ENCODE data around the gene GMPR2. TPM values are rescaled to one million over a fixed set of nuclear protein-coding genes. Genes with fewer than 3 reads are reported as not detected.

The GMPR2 gene
- total RNA-seq, 1 experiment from 2014 or later, result 56.9 TPM

DNA sequence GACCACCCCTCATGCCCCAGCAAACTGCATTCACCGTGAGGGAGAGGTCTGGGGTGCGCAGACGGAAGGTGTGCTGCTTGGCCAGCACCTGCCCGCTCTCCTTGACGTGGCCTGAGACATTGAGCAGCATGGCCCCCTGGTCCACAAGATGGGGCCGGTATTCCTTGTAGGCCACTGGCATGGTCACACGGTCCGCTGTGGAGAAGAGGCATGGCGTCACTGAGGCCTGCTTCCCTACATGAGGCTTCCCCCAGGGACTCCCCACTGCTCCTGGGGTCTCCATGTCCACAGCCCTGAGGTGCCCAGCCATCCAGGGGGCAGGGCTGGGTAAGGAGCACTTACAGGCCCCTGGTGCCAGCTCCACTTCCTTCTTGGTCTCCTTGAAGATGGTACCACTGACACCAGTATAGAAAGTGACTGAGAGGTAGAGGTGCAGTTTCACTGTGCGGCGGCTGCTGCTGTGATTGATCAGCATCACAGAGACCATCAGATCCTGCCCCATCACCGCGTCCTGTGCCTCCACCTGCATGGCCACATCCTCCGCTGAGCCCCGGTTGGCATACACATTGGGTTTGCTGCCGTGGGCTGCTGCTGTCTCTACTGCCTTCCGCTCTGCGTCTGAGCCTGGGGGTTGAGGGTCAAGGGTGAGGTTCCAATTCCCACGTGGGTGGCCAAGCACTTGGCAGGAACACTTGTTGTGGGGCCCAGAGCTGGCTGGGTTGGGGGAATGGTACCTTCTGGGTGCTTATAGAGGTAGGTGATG lies 22.1 kb downstream of the GMPR2 start:
- H3K9me2 ChIP-seq (replicated peaks; ENCODE audit: low read length), result no peaks in the 10 kb centered on the region

DNA sequence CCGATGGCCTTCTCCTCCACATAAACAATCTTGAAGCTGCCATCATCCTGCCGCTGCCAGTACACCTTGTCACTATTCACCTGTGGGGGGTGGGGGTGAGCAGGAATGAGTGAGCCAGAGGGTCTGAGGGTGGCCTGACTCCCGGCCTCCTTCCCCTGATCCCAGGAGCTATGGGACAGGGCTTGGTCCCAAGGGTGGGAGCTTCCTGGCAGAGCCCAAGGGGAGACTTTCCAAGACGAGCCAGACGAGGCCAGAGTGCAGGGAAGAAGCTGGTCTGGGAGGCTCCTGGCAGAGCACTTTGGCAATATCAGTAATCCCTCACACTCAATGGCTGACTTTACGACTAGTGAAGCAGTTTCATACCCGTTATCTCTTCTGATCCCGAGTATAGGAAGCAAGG lies 22.7 kb downstream of the GMPR2 start:
- Histone ChIP-seq H3K9me3 (ENCODE audit: low read length) (no peaks in the 10 kb centered on the region), H3K9ac (ENCODE audit: low read length) (no peak overlapping the region), H3K79me2 (ENCODE audit: low read length) (no peaks in the 10 kb centered on the region), H3K4me2 (ENCODE audit: low read length) (no peak overlapping the region), H3F3A (ENCODE audit: low read length, unreplicated experiment) (no peaks in the 10 kb centered on the region), H3K36me3 (ENCODE audit: low read depth, low read length) (no peaks in the 10 kb centered on the region), H2AFZ (ENCODE audit: low read length) (no peak overlapping the region), H3K4me3 (ENCODE audit: low read length) (no peak overlapping the region), H3K27ac (ENCODE audit: low read length) (no peak overlapping the region), H3K9me2 (replicated peaks; ENCODE audit: low read length) (no peaks in the 10 kb centered on the region), H3K4me1 (ENCODE audit: insufficient read depth, low read length) (peaks cover 18% of the 10 kb centered on the region; the same call in 1 of the 2 replicates), H4K20me1 (ENCODE audit: low read length) (no peaks in the 10 kb centered on the region), H3K27me3 (ENCODE audit: low read length) (no peaks in the 10 kb centered on the region)
- ATAC-seq (no peak), DNase-seq (no peak)
- ChIA-PET CTCF (no interaction called here), POLR2A (ENCODE audit: unreplicated experiment) (no interaction called here)
- intact Hi-C loops (cut with micrococcal nuclease), result no loop called here
- BruUV-seq (replicated peaks), result no TSS peak
- no peak for TF ChIP-seq EZH2phosphoT487 (IDR thresholded peaks at IDR 0.05; ENCODE audit: borderline replicate concordance, low read length)
- no peak for TF ChIP-seq EZH2 (IDR thresholded peaks at IDR 0.05; ENCODE audit: low read length, unreplicated experiment)
- TF ChIP-seq, protein P1, sequence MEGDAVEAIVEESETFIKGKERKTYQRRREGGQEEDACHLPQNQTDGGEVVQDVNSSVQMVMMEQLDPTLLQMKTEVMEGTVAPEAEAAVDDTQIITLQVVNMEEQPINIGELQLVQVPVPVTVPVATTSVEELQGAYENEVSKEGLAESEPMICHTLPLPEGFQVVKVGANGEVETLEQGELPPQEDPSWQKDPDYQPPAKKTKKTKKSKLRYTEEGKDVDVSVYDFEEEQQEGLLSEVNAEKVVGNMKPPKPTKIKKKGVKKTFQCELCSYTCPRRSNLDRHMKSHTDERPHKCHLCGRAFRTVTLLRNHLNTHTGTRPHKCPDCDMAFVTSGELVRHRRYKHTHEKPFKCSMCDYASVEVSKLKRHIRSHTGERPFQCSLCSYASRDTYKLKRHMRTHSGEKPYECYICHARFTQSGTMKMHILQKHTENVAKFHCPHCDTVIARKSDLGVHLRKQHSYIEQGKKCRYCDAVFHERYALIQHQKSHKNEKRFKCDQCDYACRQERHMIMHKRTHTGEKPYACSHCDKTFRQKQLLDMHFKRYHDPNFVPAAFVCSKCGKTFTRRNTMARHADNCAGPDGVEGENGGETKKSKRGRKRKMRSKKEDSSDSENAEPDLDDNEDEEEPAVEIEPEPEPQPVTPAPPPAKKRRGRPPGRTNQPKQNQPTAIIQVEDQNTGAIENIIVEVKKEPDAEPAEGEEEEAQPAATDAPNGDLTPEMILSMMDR (conservative IDR thresholded peaks at IDR 0.05; ENCODE audit: low read depth, low read length), result no peak

More for the DNA sequence above, 22.1 kb downstream of the GMPR2 start:
- Histone ChIP-seq H3F3A (ENCODE audit: low read length, unreplicated experiment) (no peaks in the 10 kb centered on the region), H4K20me1 (ENCODE audit: low read length) (no peaks in the 10 kb centered on the region), H3K79me2 (ENCODE audit: low read length) (no peaks in the 10 kb centered on the region), H3K4me3 (ENCODE audit: low read length) (no peak overlapping the region), H3K36me3 (ENCODE audit: low read depth, low read length) (no peaks in the 10 kb centered on the region), H3K27ac (ENCODE audit: low read length) (no peak overlapping the region), H3K4me1 (ENCODE audit: insufficient read depth, low read length) (peaks cover 18% of the 10 kb centered on the region; the same call in 1 of the 2 replicates), H3K9me3 (ENCODE audit: low read length) (no peaks in the 10 kb centered on the region), H3K27me3 (ENCODE audit: low read length) (no peaks in the 10 kb centered on the region), H3K9ac (ENCODE audit: low read length) (no peak overlapping the region), H2AFZ (ENCODE audit: low read length) (no peak overlapping the region), H3K4me2 (ENCODE audit: low read length) (no peak overlapping the region)
- POLR2A ChIA-PET (ENCODE audit: unreplicated experiment), result no interaction called here
- TF ChIP-seq EZH2phosphoT487 (IDR thresholded peaks at IDR 0.05; ENCODE audit: borderline replicate concordance, low read length), result no peak
- no peak for DNase-seq
- CTCF ChIA-PET, result no interaction called here
- BruUV-seq (replicated peaks), result no TSS peak
- ATAC-seq, result no peak
- intact Hi-C loops (cut with micrococcal nuclease), result no loop called here

DNA sequence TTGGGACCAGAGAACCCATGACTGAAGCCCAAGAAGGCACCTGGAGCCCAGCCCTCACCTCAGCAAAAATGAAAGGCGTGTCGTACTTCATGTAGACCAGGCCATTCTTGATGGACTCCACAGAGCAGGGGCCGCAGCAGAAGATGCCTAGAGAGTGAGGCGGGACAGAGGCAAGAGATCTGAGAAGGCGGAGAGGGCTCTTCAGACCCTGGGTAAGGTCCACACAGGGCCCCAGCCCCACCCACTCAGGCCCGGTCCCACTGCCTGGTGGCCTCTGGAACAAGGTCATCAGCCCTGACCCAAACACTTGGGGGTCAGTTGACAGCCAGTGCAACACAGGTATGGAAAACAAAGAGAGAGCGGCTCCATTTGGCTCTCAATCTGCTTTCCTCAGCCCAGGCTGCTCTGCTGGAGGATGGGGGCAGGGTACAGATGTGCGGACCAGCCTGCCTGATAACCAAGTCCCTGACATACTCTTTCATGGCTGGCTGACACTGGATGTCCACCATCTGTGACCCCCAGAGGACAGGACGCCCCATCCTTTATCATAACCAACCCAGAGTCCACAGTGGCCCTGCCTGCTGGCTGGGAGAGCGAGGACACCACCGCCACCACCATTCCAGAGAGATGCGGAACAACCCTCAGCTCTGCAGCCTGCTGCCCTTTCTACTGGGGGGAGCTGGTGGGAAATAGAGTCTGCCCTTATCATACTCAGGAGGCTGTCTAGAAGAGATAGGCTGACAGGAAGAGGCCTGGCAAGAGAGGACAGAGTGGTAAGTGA lies 23.4 kb downstream of the GMPR2 start:
- Histone ChIP-seq H3K4me1 (ENCODE audit: insufficient read depth, low read length) (peaks cover 18% of the 10 kb centered on the region; the same call in 1 of the 2 replicates), H3K36me3 (ENCODE audit: low read depth, low read length) (no peaks in the 10 kb centered on the region), H3K9me2 (replicated peaks; ENCODE audit: low read length) (no peaks in the 10 kb centered on the region), H2AFZ (ENCODE audit: low read length) (no peak overlapping the region), H3K79me2 (ENCODE audit: low read length) (no peaks in the 10 kb centered on the region), H3K4me3 (ENCODE audit: low read length) (no peak overlapping the region), H3K27me3 (ENCODE audit: low read length) (no peaks in the 10 kb centered on the region), H3K27ac (ENCODE audit: low read length) (no peak overlapping the region), H3K4me2 (ENCODE audit: low read length) (no peak overlapping the region), H4K20me1 (ENCODE audit: low read length) (no peaks in the 10 kb centered on the region), H3F3A (ENCODE audit: low read length, unreplicated experiment) (no peaks in the 10 kb centered on the region), H3K9me3 (ENCODE audit: low read length) (no peaks in the 10 kb centered on the region), H3K9ac (ENCODE audit: low read length) (no peak overlapping the region)
- DNase-seq (no peak), ATAC-seq (no peak)
- intact Hi-C loops (cut with micrococcal nuclease), result no loop called here
- POLR2A ChIA-PET (ENCODE audit: unreplicated experiment), result no interaction called here
- CTCF ChIA-PET, result no interaction called here
- no TSS peak for BruUV-seq (replicated peaks)
- TF ChIP-seq, protein P1 (conservative IDR thresholded peaks at IDR 0.05; ENCODE audit: low read depth, low read length), result no peak
- no peak for TF ChIP-seq EZH2 (IDR thresholded peaks at IDR 0.05; ENCODE audit: low read length, unreplicated experiment)
- TF ChIP-seq EZH2phosphoT487 (IDR thresholded peaks at IDR 0.05; ENCODE audit: borderline replicate concordance, low read length), result no peak
